Upper lobe of right lung (tissue), 1 donor: ENCODE data around the gene LUC7L. TPM values are rescaled to one million over a fixed set of nuclear protein-coding genes. Genes with fewer than 3 reads are reported as not detected.
"Not testable (repeated sequence)": the region's sequence is repeated elsewhere in the genome, so short reads cannot be mapped to it uniquely, and the experiment has no call there.

Source experiments
- ATAC-seq: fragments of 200-7000 bp; cut with Tn5 transposase; one replicate; pipeline ENCODE4 v1.9.1; 2020; ENCODE audit warnings: mild to moderate bottlenecking, moderate library complexity
- DNase-seq: peaks from one replicate; pipeline ENCODE4 v3.0.0-alpha.2; 2020
- H3K27ac ChIP-seq: fragments of 200-600 bp; one replicate; pipeline ENCODE4 v1.8.0; 2022
- H3K27me3 ChIP-seq: fragments of 200-600 bp; one replicate; pipeline ENCODE4 v1.8.0; 2022; ENCODE audit warnings: mild to moderate bottlenecking
- H3K36me3 ChIP-seq: fragments of 200-600 bp; one replicate; pipeline ENCODE4 v1.8.0; 2022
- H3K4me1 ChIP-seq: fragments of 200-600 bp; one replicate; pipeline ENCODE4 v1.8.0; 2022
- H3K4me3 ChIP-seq: fragments of 200-600 bp; one replicate; pipeline ENCODE4 v1.8.0; 2022; ENCODE audit warnings: mild to moderate bottlenecking
- H3K9me3 ChIP-seq: fragments of 200-600 bp; one replicate; pipeline ENCODE4 v1.8.0; 2022
- CTCF ChIP-seq: fragments of 200-600 bp; IDR thresholded peaks from one replicate; pipeline ENCODE4 v1.8.0; 2022; ENCODE audit warnings: antibody characterized with exemption
- intact Hi-C: fragments of 100-400 bp; cut with DNase I; formaldehyde crosslinking; loops from one replicate; pipeline ENCODE4 v1.11.0; 2022
- total RNA-seq: library from RNA; stranded (reverse); fragmentation: NEBNext Ultra II Directional; extraction: Animal tissue kit (Norgen Biotek cat#: 25700); gene quantifications from one replicate; pipeline ENCODE4 v1.2.1, GENCODE V29; 2021
- donor health status: DM: no; HTN: yes; CAD: no; lungs with severe emphysema.

The LUC7L gene
- total RNA-seq, 1 donor from 2014 or later: 78.8 TPM

GRCh38 chr16:170788-171187 lies 58.5 kb downstream of the LUC7L start:
- Histone ChIP-seq H3K4me3 (no peak overlapping the region), H3K4me1 (peaks cover 10% of the 10 kb centered on the region), H3K9me3 (no peaks in the 10 kb centered on the region), H3K27me3 (peaks cover 70% of the 10 kb centered on the region), H3K27ac (no peak overlapping the region), H3K36me3 (no peaks in the 10 kb centered on the region)
- DNase-seq (no peak), ATAC-seq (no peak)
- no peak for TF ChIP-seq CTCF
- intact Hi-C loops: no loop called here

- peaks cover 17% of the 10 kb centered on the region for H3K4me1 ChIP-seq
- H3K36me3 ChIP-seq, H3K9me3 ChIP-seq, H3K27ac ChIP-seq, H3K4me3 ChIP-seq, DNase-seq, intact Hi-C loops: not testable (repeated sequence)
- peaks cover 70% of the 10 kb centered on the region for H3K27me3 ChIP-seq
- ATAC-seq: peak; percentile 54
These were observed 59.2 kb downstream of the LUC7L start for GRCh38 chr16:170088-170507.

- Histone ChIP-seq H3K36me3 (no peaks in the 10 kb centered on the region), H3K4me1 (peaks cover 18% of the 10 kb centered on the region), H3K27ac (no peak overlapping the region), H3K9me3 (no peaks in the 10 kb centered on the region), H3K4me3 (no peak overlapping the region), H3K27me3 (peaks cover 64% of the 10 kb centered on the region)
- no peak for ATAC-seq
- intact Hi-C loops: no loop called here
- no peak for DNase-seq
- TF ChIP-seq CTCF: no peak
These were observed 60.2 kb downstream of the LUC7L start for GRCh38 chr16:169014-169413.

- TF ChIP-seq CTCF: no peak
- intact Hi-C loops: no loop called here
- Histone ChIP-seq H3K27ac (no peak overlapping the region), H3K4me3 (no peak overlapping the region), H3K27me3 (peaks cover 64% of the 10 kb centered on the region), H3K9me3 (no peaks in the 10 kb centered on the region), H3K4me1 (peaks cover 18% of the 10 kb centered on the region), H3K36me3 (no peaks in the 10 kb centered on the region)
- DNase-seq (no peak), ATAC-seq (no peak)
These were observed 60.8 kb downstream of the LUC7L start for GRCh38 chr16:168424-168823.

- no peak for ATAC-seq
- Histone ChIP-seq H3K27me3 (peaks cover 64% of the 10 kb centered on the region), H3K9me3 (no peaks in the 10 kb centered on the region), H3K36me3 (no peaks in the 10 kb centered on the region), H3K4me1 (peaks cover 18% of the 10 kb centered on the region), H3K27ac (no peak overlapping the region), H3K4me3 (no peak overlapping the region)
- no peak for TF ChIP-seq CTCF
- no peak for DNase-seq
- intact Hi-C loops: no loop called here
These were observed 62.0 kb downstream of the LUC7L start for GRCh38 chr16:167122-167690.

GRCh38 chr16:166375-167121 lies 62.7 kb downstream of the LUC7L start:
- intact Hi-C loops: no loop called here
- Histone ChIP-seq H3K27me3 (peaks cover 61% of the 10 kb centered on the region), H3K27ac (no peak overlapping the region), H3K4me1 (peaks cover 18% of the 10 kb centered on the region), H3K9me3 (no peaks in the 10 kb centered on the region), H3K36me3 (no peaks in the 10 kb centered on the region), H3K4me3 (no peak overlapping the region)
- TF ChIP-seq CTCF: no peak
- DNase-seq (no peak), ATAC-seq (no peak)
